Stimulated activated CD4-positive, alpha-beta T cell treated with anti-CD3 and anti-CD28 coated beads, Interleukin-1b, Interleukin-23, amount 100 ng/mL, for 1 hour (primary cell): Measurements from ENCODE around the gene ZBTB42.
"Not testable (repeated sequence)": the region's sequence is repeated elsewhere in the genome, so short reads cannot be mapped to it uniquely, and the experiment has no call there.

ENCODE experiments used
- DNase-seq, 2 donors: peaks; one replicate each; pipeline ENCODE4 v3.0.0-alpha.2; 2020; ENCODE audit warnings: low read depth in 2 of 2

ZBTB42 gene

GRCh38 chr14:104806625-104807465, 5.9 kb downstream of the ZBTB42 start:
- no peak for DNase-seq

GRCh38 chr14:104808456-104808855, 7.6 kb downstream of the ZBTB42 start:
- DNase-seq, result no peak

- no peak for DNase-seq
Measured at GRCh38 chr14:104810316-104810715, 9.4 kb downstream of the ZBTB42 start.

- no peak for DNase-seq
Measured at GRCh38 chr14:104813286-104813685, 12.4 kb downstream of the ZBTB42 start.

- DNase-seq, result not testable (repeated sequence)
Measured at GRCh38 chr14:104814701-104815100, 13.8 kb downstream of the ZBTB42 start.

- DNase-seq, result no peak
Measured at GRCh38 chr14:104816616-104816884, 15.6 kb downstream of the ZBTB42 start.

GRCh38 chr14:104817930-104818713, 17.2 kb downstream of the ZBTB42 start:
- no peak for DNase-seq

GRCh38 chr14:104818714-104819161, 17.8 kb downstream of the ZBTB42 start:
- DNase-seq, result no peak

GRCh38 chr14:104819361-104819781, 18.5 kb downstream of the ZBTB42 start:
- DNase-seq, result no peak

- DNase-seq, result no peak
Measured at GRCh38 chr14:104820669-104821228, 19.8 kb downstream of the ZBTB42 start.

- no peak for DNase-seq
Measured at GRCh38 chr14:104821229-104821945, 20.5 kb downstream of the ZBTB42 start.

- no peak for DNase-seq
Measured at GRCh38 chr14:104821971-104822608, 21.2 kb downstream of the ZBTB42 start.

- no peak for DNase-seq
Measured at GRCh38 chr14:104822821-104823615, 22.1 kb downstream of the ZBTB42 start.

- DNase-seq, result no peak
Measured at GRCh38 chr14:104824353-104824997, 23.6 kb downstream of the ZBTB42 start.

- DNase-seq, result peak; percentile 92 to 98
Measured at GRCh38 chr14:104826189-104826860, 25.4 kb downstream of the ZBTB42 start.

- DNase-seq, result no peak
Measured at GRCh38 chr14:104826861-104827176, 25.9 kb downstream of the ZBTB42 start.

GRCh38 chr14:104827177-104828055, 26.5 kb downstream of the ZBTB42 start:
- DNase-seq, result no peak

- DNase-seq, result no peak
Measured at GRCh38 chr14:104830781-104831180, 29.9 kb downstream of the ZBTB42 start.
